ENCODE data around the gene ZNF211. TPM values are rescaled to one million over a fixed set of nuclear protein-coding genes. Genes with fewer than 3 reads are reported as not detected.

Gene ZNF211
- total and polyA plus RNA-seq, 2 experiments from 2014 or later: 11.9 to 17.2 TPM

GRCh38 chr19:57637379-57637778 is 4.4 kb downstream of the ZNF211 start:
- H3K4me3 ChIP-seq: no peak overlapping the region
- WGBS (ENCODE audit: low lambda C conversion rate, missing lambda C conversion rate): 98% methylated on average over 4 of the region's 4 CpGs
- H3K79me2 ChIP-seq: peaks cover 51% of the 10 kb centered on the region
- no peak for TF ChIP-seq EZH2phosphoT487 (IDR thresholded peaks at IDR 0.05; ENCODE audit: low read depth, severe bottlenecking, unreplicated experiment)
- no peak for TF ChIP-seq CTCF (IDR thresholded peaks at IDR 0.05; ENCODE audit: poor library complexity)
- no peak for TF ChIP-seq EZH2 (IDR thresholded peaks at IDR 0.05; ENCODE audit: borderline replicate concordance)
- H3K36me3 ChIP-seq (replicated peaks; ENCODE audit: insufficient read depth, low read depth): peaks cover 26% of the 10 kb centered on the region
- H3K4me2 ChIP-seq: no peak overlapping the region
- H3K27me3 ChIP-seq: no peaks in the 10 kb centered on the region
- peaks cover 9% of the 10 kb centered on the region for H3K4me1 ChIP-seq (ENCODE audit: insufficient read depth)
- H3K9me2 ChIP-seq (replicated peaks; ENCODE audit: insufficient read depth): no peaks in the 10 kb centered on the region
- DNase-seq (ENCODE audit: low spot score): no peak
- H4K20me1 ChIP-seq (ENCODE audit: insufficient read depth, poor library complexity, severe bottlenecking): no peaks in the 10 kb centered on the region
- H2AFZ ChIP-seq: no peak overlapping the region
- H3K27ac ChIP-seq: no peak overlapping the region
- peaks cover 39% of the 10 kb centered on the region for H3K9me3 ChIP-seq (ENCODE audit: low read depth)

GRCh38 chr19:57641715-57642234 is 8.8 kb downstream of the ZNF211 start:
- Histone ChIP-seq H3K4me1 (ENCODE audit: insufficient read depth) (no peaks in the 10 kb centered on the region), H3K79me2 (peaks cover 18% of the 10 kb centered on the region), H3K4me2 (no peak overlapping the region), H2AFZ (no peak overlapping the region), H3K4me3 (no peak overlapping the region), H3K9me2 (replicated peaks; ENCODE audit: insufficient read depth) (no peaks in the 10 kb centered on the region), H3K27ac (no peak overlapping the region), H3K9me3 (ENCODE audit: low read depth) (peaks cover 35% of the 10 kb centered on the region), H3K36me3 (replicated peaks; ENCODE audit: insufficient read depth, low read depth) (peaks cover 20% of the 10 kb centered on the region), H3K27me3 (no peaks in the 10 kb centered on the region), H4K20me1 (ENCODE audit: insufficient read depth, poor library complexity, severe bottlenecking) (no peaks in the 10 kb centered on the region)
- DNase-seq (ENCODE audit: low spot score): no peak
- 98% methylated on average over 4 of the region's 4 CpGs for WGBS (ENCODE audit: low lambda C conversion rate, missing lambda C conversion rate)
- TF ChIP-seq EZH2phosphoT487 (IDR thresholded peaks at IDR 0.05; ENCODE audit: low read depth, severe bottlenecking, unreplicated experiment) (no peak), EZH2 (IDR thresholded peaks at IDR 0.05; ENCODE audit: borderline replicate concordance) (no peak), CTCF (IDR thresholded peaks at IDR 0.05; ENCODE audit: poor library complexity) (no peak)

- H3K36me3 ChIP-seq (replicated peaks; ENCODE audit: insufficient read depth, low read depth): peaks cover 13% of the 10 kb centered on the region
- DNase-seq (ENCODE audit: low spot score): no peak
- 95% methylated on average over 4 of the region's 4 CpGs for WGBS (ENCODE audit: low lambda C conversion rate, missing lambda C conversion rate)
- H4K20me1 ChIP-seq (ENCODE audit: insufficient read depth, poor library complexity, severe bottlenecking): no peaks in the 10 kb centered on the region
- no peaks in the 10 kb centered on the region for H3K27me3 ChIP-seq
- no peak overlapping the region for H3K27ac ChIP-seq
- no peak overlapping the region for H2AFZ ChIP-seq
- H3K4me3 ChIP-seq: no peak overlapping the region
- no peak overlapping the region for H3K4me2 ChIP-seq
- H3K79me2 ChIP-seq: peaks cover 10% of the 10 kb centered on the region
- H3K9me2 ChIP-seq (replicated peaks; ENCODE audit: insufficient read depth): no peaks in the 10 kb centered on the region
- H3K4me1 ChIP-seq (ENCODE audit: insufficient read depth): no peaks in the 10 kb centered on the region
- TF ChIP-seq CTCF (IDR thresholded peaks at IDR 0.05; ENCODE audit: poor library complexity) (no peak), EZH2 (IDR thresholded peaks at IDR 0.05; ENCODE audit: borderline replicate concordance) (no peak), EZH2phosphoT487 (IDR thresholded peaks at IDR 0.05; ENCODE audit: low read depth, severe bottlenecking, unreplicated experiment) (no peak)
- H3K9me3 ChIP-seq (ENCODE audit: low read depth): peaks cover 27% of the 10 kb centered on the region
These were observed 9.6 kb downstream of the ZNF211 start for GRCh38 chr19:57642396-57643046.
